ENCODE results near the gene CCDC9. TPM values are rescaled to one million over a fixed set of nuclear protein-coding genes. Genes with fewer than 3 reads are reported as not detected.

CCDC9 gene
- total and polyA plus RNA-seq, 4 donors: 17.5 to 44.5 (median 34.5) TPM

- Histone ChIP-seq H3K9me3 (ENCODE audit: control insufficient read depth in 4 of 4, insufficient read depth in 3 of 4, low read length in 3 of 4) (no peaks in the 10 kb centered on the region), H3K9ac (ENCODE audit: insufficient read depth in 1 of 2, low read length in 2 of 2) (no peak overlapping the region), H3K27me3 (ENCODE audit: control insufficient read depth in 3 of 3, insufficient read depth in 3 of 3, low read length in 2 of 3) (no peaks in the 10 kb centered on the region), H3K27ac (ENCODE audit: low read depth in 1 of 2, low read length in 1 of 2) (no peak overlapping the region), H3K4me3 (no peak overlapping the region), H3K4me1 (ENCODE audit: control insufficient read depth in 5 of 5, insufficient read depth in 5 of 5, low read length in 5 of 5) (peaks cover 3 to 10% (median 5%) of the 10 kb centered on the region in 5 donors), H3K36me3 (ENCODE audit: control insufficient read depth in 4 of 4, insufficient read depth in 4 of 4, low read length in 4 of 4) (no peaks in the 10 kb centered on the region)
- no peak for ATAC-seq (ENCODE audit: insufficient read depth, low FRiP score)
- 88% methylated on average over 13 of the region's 13 CpGs for WGBS, 2 donors
- DNase-seq: no peak
- no peak for TF ChIP-seq CTCF (IDR thresholded peaks at IDR 0.05; ENCODE audit: control extremely low read depth, extremely low read depth)
Observed at GRCh38 chr19:47280183-47280797, 24.0 kb downstream of the CCDC9 start.

- ATAC-seq (ENCODE audit: insufficient read depth, low FRiP score) (no peak), DNase-seq (no peak)
- WGBS, 2 donors: 72 to 75% methylated on average over 10 of the region's 10 CpGs
- TF ChIP-seq CTCF (IDR thresholded peaks at IDR 0.05; ENCODE audit: control extremely low read depth, extremely low read depth): no peak
- H3K27me3 ChIP-seq (ENCODE audit: control insufficient read depth in 3 of 3, insufficient read depth in 3 of 3, low read length in 2 of 3): no peaks in the 10 kb centered on the region
- H3K9ac ChIP-seq (ENCODE audit: insufficient read depth in 1 of 2, low read length in 2 of 2): no peak overlapping the region
- H3K27ac ChIP-seq (ENCODE audit: low read depth in 1 of 2, low read length in 1 of 2): no peak overlapping the region
- H3K9me3 ChIP-seq (ENCODE audit: control insufficient read depth in 4 of 4, insufficient read depth in 3 of 4, low read length in 3 of 4): no peaks in the 10 kb centered on the region
- H3K4me3 ChIP-seq: no peak overlapping the region
- H3K4me1 ChIP-seq (ENCODE audit: control insufficient read depth in 5 of 5, insufficient read depth in 5 of 5, low read length in 5 of 5): no peaks in the 10 kb centered on the region
- H3K36me3 ChIP-seq (ENCODE audit: control insufficient read depth in 4 of 4, insufficient read depth in 4 of 4, low read length in 4 of 4): no peaks in the 10 kb centered on the region
Observed at GRCh38 chr19:47283405-47284059, 27.2 kb downstream of the CCDC9 start.

- WGBS, 2 donors: 30 to 36% methylated on average over 9 of the region's 9 CpGs
- Histone ChIP-seq H3K27me3 (ENCODE audit: control insufficient read depth in 3 of 3, insufficient read depth in 3 of 3, low read length in 2 of 3) (no peaks in the 10 kb centered on the region), H3K9ac (ENCODE audit: insufficient read depth in 1 of 2, low read length in 2 of 2) (no peak overlapping the region), H3K4me3 (no peak overlapping the region), H3K4me1 (ENCODE audit: control insufficient read depth in 5 of 5, insufficient read depth in 5 of 5, low read length in 5 of 5) (no peaks in the 10 kb centered on the region), H3K27ac (ENCODE audit: low read depth in 1 of 2, low read length in 1 of 2) (no peak overlapping the region), H3K9me3 (ENCODE audit: control insufficient read depth in 4 of 4, insufficient read depth in 3 of 4, low read length in 3 of 4) (no peaks in the 10 kb centered on the region), H3K36me3 (ENCODE audit: control insufficient read depth in 4 of 4, insufficient read depth in 4 of 4, low read length in 4 of 4) (no peaks in the 10 kb centered on the region)
- ATAC-seq (ENCODE audit: insufficient read depth, low FRiP score): no peak
- DNase-seq: peak in 2 of 3 donors; percentile 70 to 78
- TF ChIP-seq CTCF (IDR thresholded peaks at IDR 0.05; ENCODE audit: control extremely low read depth, extremely low read depth): peak; percentile 87
Observed at GRCh38 chr19:47284324-47284899, 28.1 kb downstream of the CCDC9 start.

All from lung (tissue), 12 donors.